ENCODE results near the gene IL1F10.

DNA sequence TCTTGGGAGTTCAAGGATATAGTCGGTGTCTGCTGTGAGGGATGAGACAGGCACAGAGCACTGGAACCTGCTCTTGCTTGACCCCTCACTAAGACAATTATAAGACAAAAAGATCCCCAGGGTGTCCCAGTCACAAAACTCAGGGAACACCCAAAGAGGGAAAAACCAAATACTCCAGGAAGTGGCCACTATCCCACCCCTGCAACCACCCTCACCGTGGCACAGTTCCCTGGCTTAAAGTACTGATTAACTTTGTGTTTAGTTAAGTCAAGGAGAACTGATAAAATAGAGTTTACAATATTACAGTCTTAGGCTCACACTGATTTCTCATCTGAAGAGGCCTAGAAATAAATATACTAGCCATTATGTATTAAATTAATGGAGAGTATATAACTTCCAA, 28.6 kb upstream of the IL1F10 start:
- no peak for TF ChIP-seq EZH2 (IDR thresholded peaks at IDR 0.05)
- TF ChIP-seq, protein P1, sequence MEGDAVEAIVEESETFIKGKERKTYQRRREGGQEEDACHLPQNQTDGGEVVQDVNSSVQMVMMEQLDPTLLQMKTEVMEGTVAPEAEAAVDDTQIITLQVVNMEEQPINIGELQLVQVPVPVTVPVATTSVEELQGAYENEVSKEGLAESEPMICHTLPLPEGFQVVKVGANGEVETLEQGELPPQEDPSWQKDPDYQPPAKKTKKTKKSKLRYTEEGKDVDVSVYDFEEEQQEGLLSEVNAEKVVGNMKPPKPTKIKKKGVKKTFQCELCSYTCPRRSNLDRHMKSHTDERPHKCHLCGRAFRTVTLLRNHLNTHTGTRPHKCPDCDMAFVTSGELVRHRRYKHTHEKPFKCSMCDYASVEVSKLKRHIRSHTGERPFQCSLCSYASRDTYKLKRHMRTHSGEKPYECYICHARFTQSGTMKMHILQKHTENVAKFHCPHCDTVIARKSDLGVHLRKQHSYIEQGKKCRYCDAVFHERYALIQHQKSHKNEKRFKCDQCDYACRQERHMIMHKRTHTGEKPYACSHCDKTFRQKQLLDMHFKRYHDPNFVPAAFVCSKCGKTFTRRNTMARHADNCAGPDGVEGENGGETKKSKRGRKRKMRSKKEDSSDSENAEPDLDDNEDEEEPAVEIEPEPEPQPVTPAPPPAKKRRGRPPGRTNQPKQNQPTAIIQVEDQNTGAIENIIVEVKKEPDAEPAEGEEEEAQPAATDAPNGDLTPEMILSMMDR (IDR thresholded peaks at IDR 0.05), result no peak
